HCT116 (cell line): ENCODE results near the gene BDKRB1. TPM values are rescaled to one million over a fixed set of nuclear protein-coding genes. Genes with fewer than 3 reads are reported as not detected.

Source experiments
- ATAC-seq: fragments of 200-7000 bp; cut with Tn5 transposase; 2 replicates; pipeline ENCODE4 v1.9.1; 2020; ENCODE audit warnings: mild to moderate bottlenecking, moderate library complexity
- BruUV-seq: library from RNA; stranded (reverse); fragments of 400-500 nt; replicated peaks from 2 replicates; lab custom pipeline; 2021; lab: Mats Ljungman, UMichigan
- CTCF ChIA-PET: fragments of 300-600 bp; sonication (Branson Sonifier 250); formaldehyde crosslinking; loops from one replicate; lab custom pipeline; 2021; ENCODE audit warnings: antibody characterized with exemption; lab: Charles Lee
- POLR2A ChIA-PET: fragments of 300-600, 350-600 bp; sonication (Branson Sonifier 250); formaldehyde crosslinking; loops from one replicate; lab custom pipeline; 2021; ENCODE audit warnings: antibody characterized with exemption; lab: Charles Lee
- RAD21 ChIA-PET, 2 experiments: fragments of 300-600 bp; sonication (Branson Sonifier 250); formaldehyde crosslinking; loops; one replicate each; lab custom pipeline; 2023; ENCODE audit warnings: low total read pairs in 2 of 2; ENCODE audit not compliant: uncharacterized antibody in 2 of 2, unreplicated experiment in 2 of 2, low non-redundant PET in 1 of 2; lab: Charles Lee
- DNase-seq: peaks from one replicate; pipeline ENCODE4 v3.0.0-alpha.2; 2010; ENCODE audit warnings: low read depth, low spot score
- H2AFZ ChIP-seq: fragments of 200-600 bp; shearing (Covaris generic), sonication (generic); 2 replicates; pipeline ENCODE4 v1.6.1; 2017; ENCODE audit warnings: low read depth, mixed run types, mixed read lengths, antibody characterized with exemption, low read length; ENCODE audit not compliant: poor library complexity, severe bottlenecking
- H3K27ac ChIP-seq: 2 replicates; pipeline ENCODE4 v1.5.1; 2012; ENCODE audit warnings: low read depth, low read length
- H3K27me3 ChIP-seq: fragments of 200-600 bp; sonication (generic); 2 replicates; pipeline ENCODE4 v1.6.1; 2016; ENCODE audit warnings: mixed run types, low read length, mixed read lengths; ENCODE audit not compliant: insufficient read depth
- H3K36me3 ChIP-seq, 2 experiments: fragments of 200-500 bp in 1 of 2; fragments of 200-600 bp in 1 of 2; sonication (Bioruptor generic) in 1 of 2; sonication (generic) in 1 of 2; 2 replicates each; pipeline versions ENCODE4 v1.5.1 to v1.6.1; 2014 to 2016; ENCODE audit warnings: low read length in 2 of 2, inconsistent platforms in 1 of 2, mixed read lengths in 1 of 2, mixed run types in 1 of 2; ENCODE audit not compliant: insufficient read depth in 2 of 2, control insufficient read depth in 1 of 2
- H3K4me1 ChIP-seq, 2 experiments: fragments of 200-600 bp in 1 of 2; sonication (generic) in 1 of 2; 2 replicates each; pipeline versions ENCODE4 v1.5.1 to v1.6.1; 2012 to 2017; ENCODE audit warnings: low read length in 2 of 2, inconsistent platforms in 1 of 2, mild to moderate bottlenecking in 1 of 2, mixed read lengths in 1 of 2, mixed run types in 1 of 2, moderate library complexity in 1 of 2; ENCODE audit not compliant: insufficient read depth in 2 of 2, control insufficient read depth in 1 of 2
- H3K4me2 ChIP-seq: fragments of 200-600 bp; sonication (generic); 2 replicates; pipeline ENCODE4 v1.6.1; 2017; ENCODE audit warnings: mixed run types, low read length, mixed read lengths
- H3K4me3 ChIP-seq, 2 experiments: fragments of 200-600 bp in 1 of 2; sonication (generic) in 1 of 2; replicated peaks in 1 of 2; 2 replicates each; pipeline ENCODE4 v1.5.1; 2011 to 2016; ENCODE audit warnings: low read length in 2 of 2, control low read depth in 1 of 2, low read depth in 1 of 2, mild to moderate bottlenecking in 1 of 2, mixed read lengths in 1 of 2, mixed run types in 1 of 2
- H3K79me2 ChIP-seq: fragments of 200-600 bp; sonication (generic); 2 replicates; pipeline ENCODE4 v1.6.1; 2017; ENCODE audit warnings: mild to moderate bottlenecking, mixed run types, low read length, moderate library complexity, mixed read lengths; ENCODE audit not compliant: insufficient read depth
- H3K9ac ChIP-seq: fragments of 200-600 bp; sonication (generic); 2 replicates; pipeline ENCODE4 v1.6.1; 2016; ENCODE audit warnings: low read length, mixed read lengths
- H3K9me2 ChIP-seq: fragments of 200-600 bp; sonication (generic), shearing (Covaris generic); 2 replicates; pipeline ENCODE4 v1.6.1; 2017; ENCODE audit warnings: mixed run types, mild to moderate bottlenecking, moderate library complexity; ENCODE audit not compliant: insufficient read depth
- H3K9me3 ChIP-seq, 2 experiments: fragments of 200-500 bp in 1 of 2; fragments of 200-600 bp in 1 of 2; sonication (Bioruptor generic) in 1 of 2; sonication (generic) in 1 of 2; 2 replicates each; pipeline ENCODE4 v1.6.1; 2014 to 2017; ENCODE audit warnings: low read length in 2 of 2, mixed read lengths in 2 of 2, inconsistent platforms in 1 of 2, low read depth in 1 of 2, mild to moderate bottlenecking in 1 of 2, mixed run types in 1 of 2, moderate library complexity in 1 of 2; ENCODE audit not compliant: control insufficient read depth in 1 of 2, insufficient read depth in 1 of 2
- H4K20me1 ChIP-seq: fragments of 200-600 bp; sonication (generic), shearing (Covaris generic); 2 replicates; pipeline ENCODE4 v1.6.1; 2017; ENCODE audit warnings: mixed run types, mild to moderate bottlenecking, moderate library complexity; ENCODE audit not compliant: insufficient read depth
- ATF3 ChIP-seq: IDR thresholded peaks from 2 replicates; pipeline ENCODE4 v1.6.1; 2012
- CEBPB ChIP-seq: IDR thresholded peaks from 2 replicates; pipeline ENCODE4 v1.6.1; 2012; ENCODE audit warnings: low read depth
- CTCF ChIP-seq, 3 experiments: fragments of 200-600 bp in 1 of 3; sonication (generic) in 1 of 3; IDR thresholded peaks in 2 of 3; conservative IDR thresholded peaks in 1 of 3; 2 replicates each; pipeline ENCODE4 v1.5.1; 2012 to 2017; ENCODE audit warnings: low read depth in 2 of 3, low read length in 2 of 3, antibody characterized with exemption in 1 of 3, borderline replicate concordance in 1 of 3, control low read depth in 1 of 3, mild to moderate bottlenecking in 1 of 3, mixed read lengths in 1 of 3, mixed run types in 1 of 3, moderate library complexity in 1 of 3; ENCODE audit not compliant: insufficient read depth in 1 of 3
- EGR1 ChIP-seq: IDR thresholded peaks from 2 replicates; pipeline ENCODE4 v1.6.1; 2012; ENCODE audit warnings: low read depth
- EZH2phosphoT487 ChIP-seq: fragments of 200-600 bp; IDR thresholded peaks from 2 replicates; pipeline ENCODE4 v1.6.1; 2018; ENCODE audit warnings: antibody characterized with exemption, borderline replicate concordance
- JUND ChIP-seq: IDR thresholded peaks from 2 replicates; pipeline ENCODE4 v1.6.1; 2012
- RAD21 ChIP-seq: IDR thresholded peaks from 2 replicates; pipeline ENCODE4 v1.6.1; 2012; ENCODE audit warnings: low read depth, mild to moderate bottlenecking
- SIN3A ChIP-seq: IDR thresholded peaks from 2 replicates; pipeline ENCODE4 v1.6.1; 2012; ENCODE audit warnings: low read depth
- ZFX ChIP-seq: fragments of 450-650 bp; IDR thresholded peaks from 2 replicates; pipeline ENCODE4 v1.6.1; 2017
- intact Hi-C: fragments of 100-400 bp; cut with micrococcal nuclease; formaldehyde crosslinking; loops from 2 replicates; pipeline ENCODE4 v1.10.0; 2022
- total RNA-seq: library from RNA; stranded (reverse); gene quantifications from one replicate; pipeline ENCODE4 v1.2.1, GENCODE V29; 2021; ENCODE audit not compliant: unreplicated experiment

Gene BDKRB1
- total RNA-seq, 1 experiment from 2014 or later, result not detected

GRCh38 chr14:96309133-96309895, 53.3 kb downstream of the BDKRB1 start:
- no peaks in the 10 kb centered on the region for H4K20me1 ChIP-seq
- H3K9me2 ChIP-seq, result no peaks in the 10 kb centered on the region
- ChIA-PET RAD21 (no interaction called here), POLR2A (interaction anchor here (0.5 kb wide), 1 partner anchor 203 kb away, joined by 3 read pairs; no protein-coding TSS in a partner anchor), CTCF (no interaction called here)
- H3K36me3 ChIP-seq, result peaks cover 0 to 4% of the 10 kb centered on the region in 2 experiments; a peak in 2 of 4 replicates
- no peak overlapping the region for H3K9ac ChIP-seq
- intact Hi-C loops, result no loop called here
- no peak for TF ChIP-seq ATF3
- TF ChIP-seq SIN3A, result no peak
- no peak for TF ChIP-seq CEBPB
- no peak for TF ChIP-seq EZH2phosphoT487
- no peak for TF ChIP-seq JUND
- no peak for TF ChIP-seq EGR1
- H3K27ac ChIP-seq, result no peak overlapping the region
- H3K27me3 ChIP-seq, result no peaks in the 10 kb centered on the region
- H3K4me2 ChIP-seq, result no peak overlapping the region
- H3K9me3 ChIP-seq, result no peaks in the 10 kb centered on the region
- no peak overlapping the region for H3K4me3 ChIP-seq
- H3K4me1 ChIP-seq, result no peaks in the 10 kb centered on the region
- no peaks in the 10 kb centered on the region for H3K79me2 ChIP-seq
- DNase-seq (no peak), ATAC-seq (no peak)
- no TSS peak for BruUV-seq
- H2AFZ ChIP-seq, result no peak overlapping the region

- ChIA-PET CTCF (no interaction called here), RAD21 (no interaction called here), POLR2A (interaction anchor here (0.5 kb wide), 1 partner anchor 204 kb away, joined by 3 read pairs; no protein-coding TSS in a partner anchor)
- intact Hi-C loops, result no loop called here
- Histone ChIP-seq H3K27ac (no peak overlapping the region), H3K36me3 (peaks cover 0 to 4% of the 10 kb centered on the region in 2 experiments; a peak in 2 of 4 replicates), H3K9ac (no peak overlapping the region), H2AFZ (no peak overlapping the region), H3K4me1 (no peaks in the 10 kb centered on the region), H3K4me3 (no peak overlapping the region), H3K9me2 (no peaks in the 10 kb centered on the region), H3K27me3 (no peaks in the 10 kb centered on the region), H3K79me2 (no peaks in the 10 kb centered on the region), H3K9me3 (no peaks in the 10 kb centered on the region), H4K20me1 (no peaks in the 10 kb centered on the region), H3K4me2 (no peak overlapping the region)
- BruUV-seq, result no TSS peak
- TF ChIP-seq JUND (no peak), CTCF (IDR thresholded peaks at IDR 0.05 in 2 of 3, conservative IDR thresholded peaks at IDR 0.05 in 1 of 3; ENCODE audit: borderline replicate concordance in 1 of 3, insufficient read depth in 1 of 3, low read depth in 2 of 3, low read length in 2 of 3) (0 out of 6 replicates have a peak, but pooled peaks of 1 of the 3 experiments have one; percentile 5), ZFX (no peak), EZH2phosphoT487 (no peak), RAD21 (peak; percentile 40)
- DNase-seq, result no peak
- ATAC-seq, result no peak
Observed at GRCh38 chr14:96309896-96310330, 53.9 kb downstream of the BDKRB1 start.
